Measurements from ENCODE around the gene AQP11. TPM values are rescaled to one million over a fixed set of nuclear protein-coding genes. Genes with fewer than 3 reads are reported as not detected.

The AQP11 gene
- total and polyA plus RNA-seq, 4 donors: 4.7 to 16.6 (median 12.4) TPM

DNA sequence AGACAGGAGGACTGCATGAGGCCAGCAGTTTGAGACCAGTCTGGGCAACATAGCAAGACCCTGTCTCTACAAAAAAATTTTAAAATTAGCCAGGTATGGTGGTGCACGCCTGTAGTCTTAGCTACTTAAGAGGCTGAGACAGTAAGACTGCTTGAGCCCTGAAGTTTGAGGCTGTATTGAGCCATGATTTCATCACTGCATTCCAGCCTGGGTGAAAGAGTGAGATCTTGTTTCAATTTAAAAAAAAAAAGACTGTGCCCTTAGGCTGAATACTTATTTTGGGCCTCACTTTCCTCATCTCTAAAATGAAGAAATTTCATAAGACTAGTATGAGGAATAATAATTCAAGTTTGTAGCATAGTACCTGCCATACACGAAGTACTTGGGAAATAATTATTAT lies 6.9 kb downstream of the AQP11 start:
- H3K9me3 ChIP-seq (ENCODE audit: control insufficient read depth in 4 of 4, low read length in 3 of 4): no peaks in the 10 kb centered on the region
- DNase-seq (ENCODE audit: low spot score): no peak
- H3K9ac ChIP-seq (ENCODE audit: low read depth in 1 of 2, low read length in 2 of 2): no peak overlapping the region
- TF ChIP-seq, protein P1, sequence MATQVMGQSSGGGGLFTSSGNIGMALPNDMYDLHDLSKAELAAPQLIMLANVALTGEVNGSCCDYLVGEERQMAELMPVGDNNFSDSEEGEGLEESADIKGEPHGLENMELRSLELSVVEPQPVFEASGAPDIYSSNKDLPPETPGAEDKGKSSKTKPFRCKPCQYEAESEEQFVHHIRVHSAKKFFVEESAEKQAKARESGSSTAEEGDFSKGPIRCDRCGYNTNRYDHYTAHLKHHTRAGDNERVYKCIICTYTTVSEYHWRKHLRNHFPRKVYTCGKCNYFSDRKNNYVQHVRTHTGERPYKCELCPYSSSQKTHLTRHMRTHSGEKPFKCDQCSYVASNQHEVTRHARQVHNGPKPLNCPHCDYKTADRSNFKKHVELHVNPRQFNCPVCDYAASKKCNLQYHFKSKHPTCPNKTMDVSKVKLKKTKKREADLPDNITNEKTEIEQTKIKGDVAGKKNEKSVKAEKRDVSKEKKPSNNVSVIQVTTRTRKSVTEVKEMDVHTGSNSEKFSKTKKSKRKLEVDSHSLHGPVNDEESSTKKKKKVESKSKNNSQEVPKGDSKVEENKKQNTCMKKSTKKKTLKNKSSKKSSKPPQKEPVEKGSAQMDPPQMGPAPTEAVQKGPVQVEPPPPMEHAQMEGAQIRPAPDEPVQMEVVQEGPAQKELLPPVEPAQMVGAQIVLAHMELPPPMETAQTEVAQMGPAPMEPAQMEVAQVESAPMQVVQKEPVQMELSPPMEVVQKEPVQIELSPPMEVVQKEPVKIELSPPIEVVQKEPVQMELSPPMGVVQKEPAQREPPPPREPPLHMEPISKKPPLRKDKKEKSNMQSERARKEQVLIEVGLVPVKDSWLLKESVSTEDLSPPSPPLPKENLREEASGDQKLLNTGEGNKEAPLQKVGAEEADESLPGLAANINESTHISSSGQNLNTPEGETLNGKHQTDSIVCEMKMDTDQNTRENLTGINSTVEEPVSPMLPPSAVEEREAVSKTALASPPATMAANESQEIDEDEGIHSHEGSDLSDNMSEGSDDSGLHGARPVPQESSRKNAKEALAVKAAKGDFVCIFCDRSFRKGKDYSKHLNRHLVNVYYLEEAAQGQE (IDR thresholded peaks at IDR 0.05): no peak
- TF ChIP-seq SP1 (IDR thresholded peaks at IDR 0.05): no peak
- TF ChIP-seq, protein P2, sequence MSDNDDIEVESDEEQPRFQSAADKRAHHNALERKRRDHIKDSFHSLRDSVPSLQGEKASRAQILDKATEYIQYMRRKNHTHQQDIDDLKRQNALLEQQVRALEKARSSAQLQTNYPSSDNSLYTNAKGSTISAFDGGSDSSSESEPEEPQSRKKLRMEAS (IDR thresholded peaks at IDR 0.05): no peak
- TF ChIP-seq, protein P3, sequence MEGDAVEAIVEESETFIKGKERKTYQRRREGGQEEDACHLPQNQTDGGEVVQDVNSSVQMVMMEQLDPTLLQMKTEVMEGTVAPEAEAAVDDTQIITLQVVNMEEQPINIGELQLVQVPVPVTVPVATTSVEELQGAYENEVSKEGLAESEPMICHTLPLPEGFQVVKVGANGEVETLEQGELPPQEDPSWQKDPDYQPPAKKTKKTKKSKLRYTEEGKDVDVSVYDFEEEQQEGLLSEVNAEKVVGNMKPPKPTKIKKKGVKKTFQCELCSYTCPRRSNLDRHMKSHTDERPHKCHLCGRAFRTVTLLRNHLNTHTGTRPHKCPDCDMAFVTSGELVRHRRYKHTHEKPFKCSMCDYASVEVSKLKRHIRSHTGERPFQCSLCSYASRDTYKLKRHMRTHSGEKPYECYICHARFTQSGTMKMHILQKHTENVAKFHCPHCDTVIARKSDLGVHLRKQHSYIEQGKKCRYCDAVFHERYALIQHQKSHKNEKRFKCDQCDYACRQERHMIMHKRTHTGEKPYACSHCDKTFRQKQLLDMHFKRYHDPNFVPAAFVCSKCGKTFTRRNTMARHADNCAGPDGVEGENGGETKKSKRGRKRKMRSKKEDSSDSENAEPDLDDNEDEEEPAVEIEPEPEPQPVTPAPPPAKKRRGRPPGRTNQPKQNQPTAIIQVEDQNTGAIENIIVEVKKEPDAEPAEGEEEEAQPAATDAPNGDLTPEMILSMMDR (IDR thresholded peaks at IDR 0.05; ENCODE audit: low read depth, low read length, missing input control): no peak
- TF ChIP-seq FOXA2 (IDR thresholded peaks at IDR 0.05): no peak
- no peak for TF ChIP-seq JUND (IDR thresholded peaks at IDR 0.05)
- TF ChIP-seq EGR1 (IDR thresholded peaks at IDR 0.05; ENCODE audit: low read depth in 2 of 2): no peak
- TF ChIP-seq, protein P4, sequence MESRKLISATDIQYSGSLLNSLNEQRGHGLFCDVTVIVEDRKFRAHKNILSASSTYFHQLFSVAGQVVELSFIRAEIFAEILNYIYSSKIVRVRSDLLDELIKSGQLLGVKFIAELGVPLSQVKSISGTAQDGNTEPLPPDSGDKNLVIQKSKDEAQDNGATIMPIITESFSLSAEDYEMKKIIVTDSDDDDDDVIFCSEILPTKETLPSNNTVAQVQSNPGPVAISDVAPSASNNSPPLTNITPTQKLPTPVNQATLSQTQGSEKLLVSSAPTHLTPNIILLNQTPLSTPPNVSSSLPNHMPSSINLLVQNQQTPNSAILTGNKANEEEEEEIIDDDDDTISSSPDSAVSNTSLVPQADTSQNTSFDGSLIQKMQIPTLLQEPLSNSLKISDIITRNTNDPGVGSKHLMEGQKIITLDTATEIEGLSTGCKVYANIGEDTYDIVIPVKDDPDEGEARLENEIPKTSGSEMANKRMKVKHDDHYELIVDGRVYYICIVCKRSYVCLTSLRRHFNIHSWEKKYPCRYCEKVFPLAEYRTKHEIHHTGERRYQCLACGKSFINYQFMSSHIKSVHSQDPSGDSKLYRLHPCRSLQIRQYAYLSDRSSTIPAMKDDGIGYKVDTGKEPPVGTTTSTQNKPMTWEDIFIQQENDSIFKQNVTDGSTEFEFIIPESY (IDR thresholded peaks at IDR 0.05): no peak
- TF ChIP-seq, protein P5, sequence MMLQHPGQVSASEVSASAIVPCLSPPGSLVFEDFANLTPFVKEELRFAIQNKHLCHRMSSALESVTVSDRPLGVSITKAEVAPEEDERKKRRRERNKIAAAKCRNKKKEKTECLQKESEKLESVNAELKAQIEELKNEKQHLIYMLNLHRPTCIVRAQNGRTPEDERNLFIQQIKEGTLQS (IDR thresholded peaks at IDR 0.05): no peak
- TF ChIP-seq RAD21 (IDR thresholded peaks at IDR 0.05): no peak
- no peak for TF ChIP-seq NR2F2 (IDR thresholded peaks at IDR 0.05)
- TF ChIP-seq FOXA1 (IDR thresholded peaks at IDR 0.05): no peak
- TF ChIP-seq RXRA (IDR thresholded peaks at IDR 0.05): no peak
- no peak for TF ChIP-seq GABPA (IDR thresholded peaks at IDR 0.05 in 1 of 2, conservative IDR thresholded peaks at IDR 0.05 in 1 of 2)
- no peak for TF ChIP-seq HNF4A (conservative IDR thresholded peaks at IDR 0.05)
- TF ChIP-seq TAF1 (conservative IDR thresholded peaks at IDR 0.05): no peak
- no peak for TF ChIP-seq HNF4G (IDR thresholded peaks at IDR 0.05)
- no peak for TF ChIP-seq YY1 (IDR thresholded peaks at IDR 0.05)
- no peak overlapping the region for H3K27ac ChIP-seq (ENCODE audit: low read depth in 1 of 2, low read length in 2 of 2)
- no peaks in the 10 kb centered on the region for H3K27me3 ChIP-seq (ENCODE audit: control insufficient read depth in 4 of 4, insufficient read depth in 4 of 4, low read length in 3 of 4)
- H3K4me1 ChIP-seq (ENCODE audit: control insufficient read depth in 4 of 4, insufficient read depth in 4 of 4, low read length in 3 of 4): peaks cover 7 to 18% (median 13%) of the 10 kb centered on the region in 4 donors
- H3K4me3 ChIP-seq (ENCODE audit: low read depth in 1 of 3, low read length in 3 of 3): no peak overlapping the region
- no peaks in the 10 kb centered on the region for H3K36me3 ChIP-seq (ENCODE audit: control insufficient read depth in 4 of 4, insufficient read depth in 3 of 4, low read depth in 1 of 4, low read length in 3 of 4)
- 98% methylated on average over 2 of the region's 2 CpGs for WGBS

Measured in liver (tissue), 9 donors.